HG03460 (cell line): ENCODE results near the gene SLC30A4.
"Not testable (repeated sequence)": the region's sequence is repeated elsewhere in the genome, so short reads cannot be mapped to it uniquely, and the experiment has no call there.

Source experiments
- ATAC-seq: cut with Tn5 transposase; IDR thresholded peaks from one replicate; pipeline ENCODE4 v1.9.1; 2021; ENCODE audit not compliant: unreplicated experiment

Gene SLC30A4

GRCh38 chr15:45522328-45523165 is at the start of gene SLC30A4:
TSS of gene SLC30A4 (minus strand) at chr15:45522755. CDS start at chr15:45522354, 401 bp downstream.
- ATAC-seq, result peak; percentile 65

- no peak for ATAC-seq
Measured at GRCh38 chr15:45555934-45556608, 33.5 kb upstream of the SLC30A4 start.

GRCh38 chr15:45551676-45552075 is 29.1 kb upstream of the SLC30A4 start:
- ATAC-seq, result no peak

- ATAC-seq, result no peak
Measured at GRCh38 chr15:45550436-45550835, 27.9 kb upstream of the SLC30A4 start.

GRCh38 chr15:45549541-45550220 is 27.1 kb upstream of the SLC30A4 start:
- ATAC-seq, result no peak

- ATAC-seq, result no peak
Measured at GRCh38 chr15:45548753-45549520, 26.4 kb upstream of the SLC30A4 start.

- no peak for ATAC-seq
Measured at GRCh38 chr15:45546789-45547188, 24.2 kb upstream of the SLC30A4 start.

- ATAC-seq, result peak; percentile 47
Measured at GRCh38 chr15:45544266-45545023, 21.9 kb upstream of the SLC30A4 start.

- no peak for ATAC-seq
Measured at GRCh38 chr15:45543051-45543450, 20.5 kb upstream of the SLC30A4 start.

- ATAC-seq, result no peak
Measured at GRCh38 chr15:45540531-45540930, 18.0 kb upstream of the SLC30A4 start.

- ATAC-seq, result no peak
Measured at GRCh38 chr15:45539680-45540079, 17.1 kb upstream of the SLC30A4 start.

GRCh38 chr15:45536934-45537333 is 14.4 kb upstream of the SLC30A4 start:
- ATAC-seq, result no peak

- ATAC-seq, result no peak
Measured at GRCh38 chr15:45535486-45536042, 13.0 kb upstream of the SLC30A4 start.

GRCh38 chr15:45534821-45535220 is 12.3 kb upstream of the SLC30A4 start:
- ATAC-seq, result no peak

GRCh38 chr15:45532892-45533291 is 10.3 kb upstream of the SLC30A4 start:
- not testable (repeated sequence) for ATAC-seq

- ATAC-seq, result no peak
Measured at GRCh38 chr15:45529613-45530012, 7.1 kb upstream of the SLC30A4 start.

- no peak for ATAC-seq
Measured at GRCh38 chr15:45527086-45527485, 4.5 kb upstream of the SLC30A4 start.

GRCh38 chr15:45523166-45523460 is 558 bp upstream of the SLC30A4 start:
- ATAC-seq, result no peak

GRCh38 chr15:45521596-45522327 is 793 bp downstream of the SLC30A4 start:
- ATAC-seq, result peak; percentile 20
